ENCODE data around the gene RELN. TPM values are rescaled to one million over a fixed set of nuclear protein-coding genes. Genes with fewer than 3 reads are reported as not detected.

RELN gene
- total RNA-seq, 1 donor from 2014 or later, result not detected

DNA sequence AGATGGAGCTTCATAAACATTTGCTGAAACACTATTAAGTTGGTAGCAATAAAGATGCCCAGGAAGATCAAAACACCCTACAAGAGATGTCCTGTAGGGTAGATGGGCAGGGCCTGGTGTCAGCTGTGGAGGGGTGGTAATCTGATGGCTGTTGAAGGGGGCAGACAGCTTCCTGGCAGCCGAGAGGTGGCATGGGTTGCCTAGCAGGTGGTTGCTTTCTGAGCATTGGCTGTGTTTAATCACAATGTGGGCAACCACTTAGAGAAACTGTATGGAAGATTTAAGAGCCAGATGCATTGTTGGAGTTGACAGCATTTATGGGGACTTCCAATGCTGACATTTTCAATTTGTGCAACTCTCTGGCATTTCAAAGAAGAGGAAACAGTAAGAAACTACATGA lies 463.5 kb downstream of the RELN start:
- Mint-ChIP-seq H3K27me3 (peaks cover 11% of the 10 kb centered on the region), H3K27ac (no peak overlapping the region), H3K4me1 (no peaks in the 10 kb centered on the region), H3K4me3 (no peak overlapping the region), H3K9me3 (no peaks in the 10 kb centered on the region), H3K36me3 (ENCODE audit: low read depth) (no peaks in the 10 kb centered on the region)
- ChIA-PET CTCF (no interaction called here), POLR2A (no interaction called here)
- TF ChIP-seq, protein P1, sequence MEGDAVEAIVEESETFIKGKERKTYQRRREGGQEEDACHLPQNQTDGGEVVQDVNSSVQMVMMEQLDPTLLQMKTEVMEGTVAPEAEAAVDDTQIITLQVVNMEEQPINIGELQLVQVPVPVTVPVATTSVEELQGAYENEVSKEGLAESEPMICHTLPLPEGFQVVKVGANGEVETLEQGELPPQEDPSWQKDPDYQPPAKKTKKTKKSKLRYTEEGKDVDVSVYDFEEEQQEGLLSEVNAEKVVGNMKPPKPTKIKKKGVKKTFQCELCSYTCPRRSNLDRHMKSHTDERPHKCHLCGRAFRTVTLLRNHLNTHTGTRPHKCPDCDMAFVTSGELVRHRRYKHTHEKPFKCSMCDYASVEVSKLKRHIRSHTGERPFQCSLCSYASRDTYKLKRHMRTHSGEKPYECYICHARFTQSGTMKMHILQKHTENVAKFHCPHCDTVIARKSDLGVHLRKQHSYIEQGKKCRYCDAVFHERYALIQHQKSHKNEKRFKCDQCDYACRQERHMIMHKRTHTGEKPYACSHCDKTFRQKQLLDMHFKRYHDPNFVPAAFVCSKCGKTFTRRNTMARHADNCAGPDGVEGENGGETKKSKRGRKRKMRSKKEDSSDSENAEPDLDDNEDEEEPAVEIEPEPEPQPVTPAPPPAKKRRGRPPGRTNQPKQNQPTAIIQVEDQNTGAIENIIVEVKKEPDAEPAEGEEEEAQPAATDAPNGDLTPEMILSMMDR (IDR thresholded peaks at IDR 0.05), result no peak
- no peak for DNase-seq
- intact Hi-C loops (cut with micrococcal nuclease), result no loop called here
- ATAC-seq (ENCODE audit: low read depth), result no peak

DNA sequence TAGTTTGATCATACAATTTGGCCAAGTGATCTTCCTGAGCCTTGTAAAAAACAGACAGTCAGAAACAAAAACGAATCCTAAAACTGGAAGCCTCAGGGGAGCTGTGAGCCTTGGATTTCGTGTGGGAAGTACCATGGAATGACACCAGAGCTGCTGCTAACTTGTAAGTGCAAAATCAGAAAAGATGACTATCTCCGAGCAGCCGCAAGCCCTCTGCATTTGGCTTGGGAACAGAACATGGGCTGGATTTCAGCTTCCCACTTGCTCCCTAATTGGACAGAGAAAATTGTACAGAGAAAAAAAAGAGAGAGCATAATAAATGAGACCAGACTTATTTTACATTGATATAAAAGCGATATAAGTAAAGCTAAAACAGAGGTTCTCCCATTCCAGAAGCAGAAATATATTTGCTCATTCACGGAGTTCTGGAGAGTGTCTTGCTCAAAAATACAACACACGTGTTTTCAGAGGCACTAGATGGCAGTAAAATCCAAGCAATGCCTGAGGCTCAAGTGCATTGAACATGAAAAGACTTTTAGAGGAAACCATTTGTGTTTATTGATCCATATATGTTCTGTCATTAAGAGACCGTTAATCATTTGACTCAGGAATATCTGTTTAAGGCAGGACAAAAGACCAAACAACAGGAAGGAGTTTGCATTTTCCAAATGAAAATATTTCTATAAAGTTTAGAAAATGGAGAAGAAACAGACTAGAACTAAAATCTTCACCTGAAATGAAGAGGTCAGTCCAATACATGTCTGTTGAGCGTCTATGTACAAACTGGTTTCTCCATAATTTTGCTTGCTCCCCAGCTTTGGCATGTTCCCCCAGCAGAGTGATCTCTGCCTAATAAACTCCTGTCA lies 465.2 kb downstream of the RELN start:
- POLR2A ChIA-PET, result no interaction called here
- H3K27ac Mint-ChIP-seq, result no peak overlapping the region
- intact Hi-C loops (cut with micrococcal nuclease), result no loop called here
- TF ChIP-seq, protein P1 (IDR thresholded peaks at IDR 0.05), result no peak
- peaks cover 2% of the 10 kb centered on the region for H3K27me3 Mint-ChIP-seq
- no peak overlapping the region for H3K4me3 Mint-ChIP-seq
- CTCF ChIA-PET, result no interaction called here
- ATAC-seq (ENCODE audit: low read depth) (no peak), DNase-seq (no peak)
- no peaks in the 10 kb centered on the region for H3K9me3 Mint-ChIP-seq
- H3K36me3 Mint-ChIP-seq (ENCODE audit: low read depth), result no peaks in the 10 kb centered on the region
- H3K4me1 Mint-ChIP-seq, result no peaks in the 10 kb centered on the region

DNA sequence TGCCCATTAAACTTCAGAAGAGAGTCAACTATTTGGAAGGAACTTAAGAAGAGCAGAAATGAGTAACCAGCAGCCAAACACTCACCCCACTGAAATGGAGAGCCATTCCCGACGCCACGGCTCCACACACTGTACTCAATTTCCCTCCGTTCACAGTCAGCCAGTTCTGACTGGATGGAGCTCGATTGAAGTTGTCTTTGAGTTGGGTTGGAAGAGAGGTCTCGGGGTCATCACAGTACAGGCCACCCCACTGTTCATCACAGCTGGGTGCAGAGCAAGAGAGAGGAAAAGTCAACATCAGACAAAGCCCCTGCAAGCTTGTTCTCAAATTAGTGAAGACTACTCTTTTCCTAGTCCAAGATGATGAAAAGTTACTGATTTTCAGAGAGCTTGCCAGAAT lies 467.5 kb downstream of the RELN start:
- no peak for ATAC-seq (ENCODE audit: low read depth)
- peaks cover 3% of the 10 kb centered on the region for H3K27me3 Mint-ChIP-seq

DNA sequence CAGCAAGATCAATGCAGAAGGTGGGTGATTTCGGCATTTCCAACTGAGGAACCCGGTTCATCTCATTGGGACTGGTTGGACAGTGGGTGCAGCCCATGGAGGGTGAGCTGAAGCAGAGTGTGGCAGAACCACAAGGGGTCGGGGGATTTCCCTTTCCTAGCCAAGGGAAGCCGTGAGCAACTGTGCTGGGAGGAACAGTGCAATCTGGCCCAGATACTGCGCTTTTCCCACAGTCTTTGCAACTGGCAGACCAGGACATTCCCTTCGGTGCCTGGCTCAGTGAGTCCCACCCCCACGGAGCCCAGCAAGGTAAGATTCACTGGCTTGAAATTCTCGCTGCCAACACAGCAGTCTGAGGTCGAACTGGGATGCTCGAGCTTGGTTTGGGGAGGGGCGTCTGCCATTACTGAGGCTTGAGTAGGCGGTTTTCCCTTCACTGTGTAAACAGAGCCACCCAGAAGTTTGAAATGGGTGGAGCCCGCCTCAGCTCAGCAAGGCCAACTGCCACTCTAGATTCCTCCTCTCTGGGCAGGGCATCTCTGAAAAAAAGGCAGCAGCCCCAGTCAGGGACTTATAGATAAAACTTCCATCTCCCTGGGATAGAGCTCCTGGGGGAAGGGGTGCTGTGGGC lies 484.8 kb downstream of the RELN start:
- ATAC-seq (ENCODE audit: low read depth) (no peak), DNase-seq (no peak)
- no peaks in the 10 kb centered on the region for H3K4me1 Mint-ChIP-seq
- TF ChIP-seq, protein P1 (IDR thresholded peaks at IDR 0.05), result no peak
- ChIA-PET POLR2A (no interaction called here), CTCF (no interaction called here)
- H3K27ac Mint-ChIP-seq, result no peak overlapping the region
- H3K36me3 Mint-ChIP-seq (ENCODE audit: low read depth), result no peaks in the 10 kb centered on the region
- intact Hi-C loops (cut with micrococcal nuclease), result no loop called here
- H3K9me3 Mint-ChIP-seq, result peaks cover 3% of the 10 kb centered on the region
- H3K27me3 Mint-ChIP-seq, result peaks cover 17% of the 10 kb centered on the region
- H3K4me3 Mint-ChIP-seq, result no peak overlapping the region

More for the DNA sequence above, 467.5 kb downstream of the RELN start:
- H3K4me3 Mint-ChIP-seq, result no peak overlapping the region
- TF ChIP-seq, protein P1 (IDR thresholded peaks at IDR 0.05), result no peak
- no peaks in the 10 kb centered on the region for H3K36me3 Mint-ChIP-seq (ENCODE audit: low read depth)
- no peaks in the 10 kb centered on the region for H3K4me1 Mint-ChIP-seq
- intact Hi-C loops (cut with micrococcal nuclease), result no loop called here
- H3K27ac Mint-ChIP-seq, result no peak overlapping the region
- ChIA-PET POLR2A (no interaction called here), CTCF (interaction anchor here (0.6 kb wide), 1 partner anchor 8 kb away, joined by 3 read pairs; no protein-coding TSS in a partner anchor)
- no peaks in the 10 kb centered on the region for H3K9me3 Mint-ChIP-seq
- DNase-seq, result no peak

DNA sequence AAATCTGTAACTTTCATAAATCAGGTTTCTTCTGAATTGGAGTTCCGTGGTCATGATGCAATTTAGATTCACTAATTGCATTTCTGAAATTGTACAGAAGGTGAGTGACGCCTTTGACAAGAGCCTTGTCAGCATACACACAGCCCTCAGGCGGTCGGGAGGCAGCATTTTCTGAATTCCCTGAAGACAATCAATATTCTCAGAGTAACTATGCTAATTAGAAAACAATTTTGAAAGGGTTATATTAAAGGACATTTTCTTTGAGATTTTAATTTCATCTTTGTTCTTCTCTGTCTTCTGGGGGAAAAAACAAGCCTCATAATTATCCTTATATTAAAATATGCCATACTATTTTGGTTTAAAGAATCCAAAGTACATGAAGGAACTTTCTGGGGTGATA lies 488.3 kb downstream of the RELN start:
- TF ChIP-seq, protein P1 (IDR thresholded peaks at IDR 0.05), result no peak
- Mint-ChIP-seq H3K4me3 (no peak overlapping the region), H3K9me3 (no peaks in the 10 kb centered on the region), H3K4me1 (no peaks in the 10 kb centered on the region), H3K27ac (no peak overlapping the region), H3K27me3 (peaks cover 14% of the 10 kb centered on the region), H3K36me3 (ENCODE audit: low read depth) (no peaks in the 10 kb centered on the region)
- no peak for DNase-seq
- CTCF ChIA-PET, result no interaction called here
- intact Hi-C loops (cut with micrococcal nuclease), result no loop called here
- ATAC-seq (ENCODE audit: low read depth), result no peak
- POLR2A ChIA-PET, result no interaction called here

Data from activated B cell treated with CpG ODN at 0.5 μM for 24 hours (primary cell).